ENCODE results near the gene GRB10.
A peak's percentile ranks its signal among the peaks of the same experiment; 100 is the strongest.

The GRB10 gene

DNA sequence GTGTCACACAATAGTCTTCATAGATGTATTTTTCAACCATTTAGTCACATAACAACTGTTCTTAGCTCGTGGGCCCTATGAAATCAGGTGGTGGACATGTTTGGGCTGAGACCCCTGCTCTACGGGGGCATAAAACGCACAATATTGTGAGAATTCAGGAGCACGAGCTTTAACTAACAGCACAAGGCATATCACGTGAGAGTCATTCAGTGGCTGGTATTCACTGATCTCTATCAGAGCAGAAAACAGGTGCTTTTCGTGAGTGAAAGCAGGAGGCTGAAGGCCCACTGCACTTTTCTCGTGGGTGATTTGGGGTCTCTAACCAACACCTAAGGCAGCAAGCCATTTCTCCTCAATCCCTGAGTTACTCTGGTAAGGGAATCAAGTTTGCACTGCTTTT, 42.8 kb upstream of the GRB10 start:
- Histone ChIP-seq H3K36me3 (replicated peaks) (no peaks in the 10 kb centered on the region), H3K4me3 (ENCODE audit: low read depth, low read length) (no peak overlapping the region), H3K27ac (no peak overlapping the region), H3K27me3 (replicated peaks) (no peaks in the 10 kb centered on the region)
- in situ Hi-C loops (cut with HindIII; ENCODE audit: low pct_ligation_motif_present, low sequenced_read_pairs): no loop called here
- no peak for DNase-seq
- TF ChIP-seq, protein P1, sequence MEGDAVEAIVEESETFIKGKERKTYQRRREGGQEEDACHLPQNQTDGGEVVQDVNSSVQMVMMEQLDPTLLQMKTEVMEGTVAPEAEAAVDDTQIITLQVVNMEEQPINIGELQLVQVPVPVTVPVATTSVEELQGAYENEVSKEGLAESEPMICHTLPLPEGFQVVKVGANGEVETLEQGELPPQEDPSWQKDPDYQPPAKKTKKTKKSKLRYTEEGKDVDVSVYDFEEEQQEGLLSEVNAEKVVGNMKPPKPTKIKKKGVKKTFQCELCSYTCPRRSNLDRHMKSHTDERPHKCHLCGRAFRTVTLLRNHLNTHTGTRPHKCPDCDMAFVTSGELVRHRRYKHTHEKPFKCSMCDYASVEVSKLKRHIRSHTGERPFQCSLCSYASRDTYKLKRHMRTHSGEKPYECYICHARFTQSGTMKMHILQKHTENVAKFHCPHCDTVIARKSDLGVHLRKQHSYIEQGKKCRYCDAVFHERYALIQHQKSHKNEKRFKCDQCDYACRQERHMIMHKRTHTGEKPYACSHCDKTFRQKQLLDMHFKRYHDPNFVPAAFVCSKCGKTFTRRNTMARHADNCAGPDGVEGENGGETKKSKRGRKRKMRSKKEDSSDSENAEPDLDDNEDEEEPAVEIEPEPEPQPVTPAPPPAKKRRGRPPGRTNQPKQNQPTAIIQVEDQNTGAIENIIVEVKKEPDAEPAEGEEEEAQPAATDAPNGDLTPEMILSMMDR (IDR thresholded peaks at IDR 0.05; ENCODE audit: low read depth, low read length, missing control alignments): no peak

DNA sequence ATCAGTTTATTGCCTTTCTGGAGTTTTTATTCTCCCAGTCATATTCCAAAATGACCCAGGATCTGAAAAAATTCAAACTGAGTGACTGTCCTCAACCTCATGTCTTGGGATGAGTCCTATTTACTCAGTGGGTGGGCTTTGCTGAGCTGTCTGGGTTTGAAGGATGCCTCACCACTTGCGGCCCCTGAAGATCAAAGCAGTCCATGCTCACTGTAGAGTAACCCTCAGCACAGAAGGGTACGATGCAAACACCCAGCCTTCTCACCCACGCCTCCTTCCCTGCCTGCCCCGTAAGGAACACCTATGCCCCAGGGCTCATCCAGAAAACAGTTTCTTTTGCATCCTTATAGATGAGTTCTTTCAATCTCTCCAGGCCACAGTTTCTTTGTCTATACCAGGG, 42.2 kb upstream of the GRB10 start:
- H3K4me3 ChIP-seq (ENCODE audit: low read depth, low read length): no peak overlapping the region
- TF ChIP-seq, protein P1 (IDR thresholded peaks at IDR 0.05; ENCODE audit: low read depth, low read length, missing control alignments): no peak
- in situ Hi-C loops (cut with HindIII; ENCODE audit: low pct_ligation_motif_present, low sequenced_read_pairs): no loop called here

DNA sequence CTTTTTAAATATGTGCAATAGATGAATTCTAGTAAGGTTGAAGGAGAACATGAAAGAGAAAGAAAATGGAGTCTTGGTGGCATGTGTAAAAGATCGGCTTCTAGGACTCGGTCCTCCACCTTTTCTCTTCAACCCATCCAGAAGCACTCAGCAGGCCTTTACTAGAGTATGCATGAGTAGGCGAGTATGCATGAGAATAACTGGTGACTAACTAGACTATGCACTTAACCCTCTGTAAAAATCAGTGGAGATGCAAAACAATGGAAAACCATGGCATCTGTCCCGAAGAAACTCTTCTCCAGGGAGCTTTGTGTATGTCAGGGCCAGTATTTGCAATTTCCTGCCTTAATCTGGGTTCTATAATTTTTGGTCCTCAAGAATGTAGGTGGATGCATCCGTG, 40.0 kb upstream of the GRB10 start:
- in situ Hi-C loops (cut with HindIII; ENCODE audit: low pct_ligation_motif_present, low sequenced_read_pairs): no loop called here
- Histone ChIP-seq H3K36me3 (replicated peaks) (no peaks in the 10 kb centered on the region), H3K4me3 (ENCODE audit: low read depth, low read length) (no peak overlapping the region), H3K27ac (peak overlapping the region; percentile 80), H3K27me3 (replicated peaks) (no peaks in the 10 kb centered on the region)
- TF ChIP-seq, protein P1 (IDR thresholded peaks at IDR 0.05; ENCODE audit: low read depth, low read length, missing control alignments): no peak
- peak; percentile 81 for DNase-seq

More for the DNA sequence above, 42.2 kb upstream of the GRB10 start:
- Histone ChIP-seq H3K36me3 (replicated peaks) (no peaks in the 10 kb centered on the region), H3K27ac (no peak overlapping the region), H3K27me3 (replicated peaks) (no peaks in the 10 kb centered on the region)
- DNase-seq: peak; percentile 63

DNA sequence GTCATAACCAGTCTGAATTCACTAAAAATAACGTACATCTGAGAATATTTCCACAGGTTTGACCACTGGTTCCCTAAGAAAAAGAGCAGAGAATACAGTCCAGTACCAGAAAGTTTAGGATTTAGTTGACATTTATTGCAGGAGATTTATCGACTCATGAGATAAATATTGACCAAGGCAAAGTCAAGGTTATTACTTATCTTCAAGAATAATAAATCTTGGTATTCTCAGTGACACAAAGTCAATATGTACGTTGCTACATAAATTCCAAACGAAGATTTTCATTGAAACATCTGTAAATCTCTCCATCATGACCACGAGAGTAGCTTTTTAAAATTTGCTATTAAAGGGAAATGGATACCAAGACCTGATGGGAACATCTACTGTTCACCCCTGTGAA, 39.4 kb upstream of the GRB10 start:
- no peak for DNase-seq
- Histone ChIP-seq H3K27me3 (replicated peaks) (no peaks in the 10 kb centered on the region), H3K36me3 (replicated peaks) (no peaks in the 10 kb centered on the region), H3K27ac (peak overlapping the region; percentile 80), H3K4me3 (ENCODE audit: low read depth, low read length) (no peak overlapping the region)
- in situ Hi-C loops (cut with HindIII; ENCODE audit: low pct_ligation_motif_present, low sequenced_read_pairs): no loop called here
- TF ChIP-seq, protein P1 (IDR thresholded peaks at IDR 0.05; ENCODE audit: low read depth, low read length, missing control alignments): no peak

DNA sequence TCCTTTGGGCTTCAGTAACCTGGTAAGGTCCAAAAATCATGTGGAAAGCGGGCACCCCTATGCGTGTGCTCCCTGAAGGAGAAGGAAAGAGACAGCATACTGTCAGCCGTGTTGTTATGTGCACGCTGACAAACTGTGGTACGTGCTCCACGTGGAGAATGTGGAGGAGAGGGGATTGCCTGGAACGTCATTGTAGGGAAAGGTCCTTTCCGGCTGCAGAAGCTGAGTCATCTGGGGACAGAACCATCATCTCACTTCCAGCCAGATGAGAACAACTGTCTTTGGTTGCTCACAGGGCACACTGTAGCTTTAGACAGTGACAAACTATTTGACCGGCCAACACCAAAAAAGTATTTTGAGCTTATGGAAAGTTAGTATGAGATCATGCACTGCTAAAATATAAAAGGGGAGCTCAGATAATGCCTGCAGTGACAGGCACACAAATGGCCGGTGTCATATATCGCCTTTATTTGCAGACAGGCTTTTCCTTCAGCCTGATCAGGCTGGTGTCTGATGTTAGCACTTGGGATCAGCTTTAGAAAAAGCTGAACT, 38.8 kb upstream of the GRB10 start:
- Histone ChIP-seq H3K27me3 (replicated peaks) (no peaks in the 10 kb centered on the region), H3K4me3 (ENCODE audit: low read depth, low read length) (no peak overlapping the region), H3K27ac (peak overlapping the region; percentile 80), H3K36me3 (replicated peaks) (no peaks in the 10 kb centered on the region)
- in situ Hi-C loops (cut with HindIII; ENCODE audit: low pct_ligation_motif_present, low sequenced_read_pairs): no loop called here
- TF ChIP-seq, protein P1 (IDR thresholded peaks at IDR 0.05; ENCODE audit: low read depth, low read length, missing control alignments): no peak
- DNase-seq: peak; percentile 79

DNA sequence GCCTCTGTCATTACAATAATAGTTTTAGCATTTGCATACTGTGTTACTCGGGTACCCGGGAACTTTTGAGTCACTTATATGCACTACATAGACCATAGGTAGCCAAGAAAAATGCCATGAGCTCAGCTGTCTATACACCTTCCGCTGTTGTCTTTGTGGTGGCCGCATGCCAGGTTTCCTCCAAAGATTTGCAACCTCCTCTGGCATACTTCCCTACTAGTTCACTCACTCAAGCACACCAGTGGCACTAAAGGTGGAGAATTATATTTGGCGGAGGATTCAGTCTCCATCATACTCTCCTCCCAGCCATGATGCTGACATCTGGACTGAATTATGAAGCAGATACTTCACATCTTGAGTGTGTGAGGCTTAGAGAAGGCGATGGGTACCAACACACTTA, 35.6 kb upstream of the GRB10 start:
- TF ChIP-seq, protein P1 (IDR thresholded peaks at IDR 0.05; ENCODE audit: low read depth, low read length, missing control alignments): no peak
- H3K27me3 ChIP-seq (replicated peaks): no peaks in the 10 kb centered on the region
- no peak overlapping the region for H3K4me3 ChIP-seq (ENCODE audit: low read depth, low read length)
- no peak overlapping the region for H3K27ac ChIP-seq
- in situ Hi-C loops (cut with HindIII; ENCODE audit: low pct_ligation_motif_present, low sequenced_read_pairs): no loop called here
- DNase-seq: no peak
- no peaks in the 10 kb centered on the region for H3K36me3 ChIP-seq (replicated peaks)
